Right lobe of liver (tissue), 6 donors: ENCODE measurements around the gene POU1F1. TPM values are rescaled to one million over a fixed set of nuclear protein-coding genes. Genes with fewer than 3 reads are reported as not detected.

Experiments
- ATAC-seq, 4 donors: fragments of 200-7000 bp; cut with Tn5 transposase; one replicate each; pipeline ENCODE4 v1.9.1; 2020; ENCODE audit warnings: mild to moderate bottlenecking in 4 of 4, moderate library complexity in 4 of 4
- DNase-seq, 3 donors: peaks; one replicate each; pipeline ENCODE4 v3.0.0-alpha.2; 2020
- H3K27ac ChIP-seq, 3 donors: fragments of 200-600 bp; one replicate each; pipeline ENCODE4 v1.8.0; 2022
- H3K27me3 ChIP-seq, 2 donors: fragments of 200-600 bp; one replicate each; pipeline ENCODE4 v1.8.0; 2022
- H3K36me3 ChIP-seq, 4 donors: fragments of 200-600 bp; sonication (generic) in 1 of 4; one replicate each; pipeline versions ENCODE4 v1.5.1 to v1.8.0; 2017 to 2022; ENCODE audit warnings: control low read depth in 1 of 4
- H3K4me1 ChIP-seq, 4 donors: fragments of 200-600 bp; sonication (generic) in 1 of 4; one replicate each; pipeline versions ENCODE4 v1.5.1 to v1.8.0; 2017 to 2022; ENCODE audit warnings: control low read depth in 1 of 4
- H3K4me3 ChIP-seq, 3 donors: fragments of 200-600 bp; one replicate each; pipeline ENCODE4 v1.8.0; 2022
- H3K9me3 ChIP-seq, 4 donors: fragments of 200-600 bp; sonication (generic) in 1 of 4; one replicate each; pipeline versions ENCODE4 v1.5.1 to v1.8.0; 2017 to 2022; ENCODE audit warnings: control low read depth in 1 of 4
- CTCF ChIP-seq, 4 donors: fragments of 200-600 bp in 3 of 4; fragments of 450-650 bp in 1 of 4; IDR thresholded peaks; one replicate each; pipeline versions ENCODE4 v1.5.1 to v1.8.0; 2016 to 2022; ENCODE audit warnings: antibody characterized with exemption in 4 of 4, mild to moderate bottlenecking in 2 of 4
- POLR2A ChIP-seq: fragments of 450-650 bp; IDR thresholded peaks from one replicate; pipeline ENCODE4 v1.6.1; 2017; ENCODE audit warnings: antibody characterized with exemption, mild to moderate bottlenecking
- WGBS: methylation state at CpG from one replicate; pipeline ENCODE4 v1.1.6; 2018; ENCODE audit warnings: low coverage, low lambda C conversion rate; ENCODE audit not compliant: insufficient coverage; ENCODE audit errors: missing lambda C conversion rate; 5-methylcytosine and 5-hydroxymethylcytosine counted together
- intact Hi-C, 2 donors: fragments of 100-400 bp; cut with DNase I; formaldehyde crosslinking; loops; one replicate each; pipeline versions ENCODE4 v1.11.2 to v1.14.1; 2022
- microRNA-seq, 2 donors: library from miRNA; unstranded; fragments of <30 nt; microRNA quantifications; one replicate each; pipeline ENCODE4, GENCODE V29; 2019 to 2020
- small RNA-seq, 2 experiments: library from RNA; depleted of rRNA; stranded (forward); fragments of <200 nt; gene quantifications; one replicate each; pipeline ENCODE3, GENCODE V24; 2016
- total RNA-seq, 6 experiments: library from RNA; depleted of rRNA in 2 of 6; stranded (reverse); fragments of >200 nt in 2 of 6; fragmentation: NEBNext Ultra II Directional in 3 of 6; extraction: Animal tissue kit (Norgen Biotek cat#: 25700) in 3 of 6; gene quantifications; one replicate each; pipeline versions ENCODE4 v1.1.0 to v1.2.4, GENCODE V29; 2016 to 2023
- donor health status: DM: no; HTN: yes; CAD: no.
- donor health status: DM: no; HTN: no; CAD: no.
- donor health status: DM: no; HTN: no; CAD: no.
- donor health status: DM: no; HTN: yes; CAD: no.
- donor health status: DM: no; HTN: yes; CAD: no.

POU1F1 gene
- total RNA-seq, 6 experiments from 2014 or later = not detected

- WGBS = under 1% methylated on average over 38 of the region's 59 CpGs
- TF ChIP-seq POLR2A (peak; percentile 87), CTCF (IDR thresholded peaks at IDR 0.05) (no peak)
- H3K27me3 ChIP-seq = no peaks in the 10 kb centered on the region
Observed at GRCh38 chr3:87227104-87227834, 49.1 kb downstream of the POU1F1 start, which contains the start of gene CHMP2B. CHMP2B (plus strand) TSS chr3:87227309; CDS start chr3:87227523, 214 bp downstream.

GRCh38 chr3:87225659-87226058, 50.7 kb downstream of the POU1F1 start:
- intact Hi-C loops = no loop called here
- DNase-seq (no peak), ATAC-seq (no peak)
- no peaks in the 10 kb centered on the region for H3K27me3 ChIP-seq
- no peak overlapping the region for H3K27ac ChIP-seq
- H3K9me3 ChIP-seq = no peaks in the 10 kb centered on the region
- no peaks in the 10 kb centered on the region for H3K36me3 ChIP-seq
- peaks cover 0 to 14% (median 4%) of the 10 kb centered on the region in 4 donors for H3K4me1 ChIP-seq
- 56% methylated on average over 5 of the region's 5 CpGs for WGBS
- no peak overlapping the region for H3K4me3 ChIP-seq
- no peak for TF ChIP-seq POLR2A
- TF ChIP-seq CTCF (IDR thresholded peaks at IDR 0.05) = no peak

More at GRCh38 chr3:87227104-87227834, 49.1 kb downstream of the POU1F1 start, which contains the start of gene CHMP2B:
- ATAC-seq = peak; percentile 95 to 97 (median 96)
- H3K4me3 ChIP-seq = peak within 1 kb of the TSS; percentile 77 to 98 (median 90)
- no peaks in the 10 kb centered on the region for H3K36me3 ChIP-seq
- H3K9me3 ChIP-seq = no peaks in the 10 kb centered on the region
- intact Hi-C loops = no loop called here
- peak within 1 kb of the TSS; percentile 91 to 94 (median 92) for H3K27ac ChIP-seq
- peak; percentile 94 to 96 (median 96) for DNase-seq
- H3K4me1 ChIP-seq = peaks cover 0 to 14% (median 4%) of the 10 kb centered on the region in 4 donors

GRCh38 chr3:87219611-87220010, 56.8 kb downstream of the POU1F1 start:
- Histone ChIP-seq H3K36me3 (no peaks in the 10 kb centered on the region), H3K4me1 (no peaks in the 10 kb centered on the region), H3K27ac (no peak overlapping the region), H3K4me3 (no peak overlapping the region), H3K9me3 (no peaks in the 10 kb centered on the region), H3K27me3 (no peaks in the 10 kb centered on the region)
- intact Hi-C loops = no loop called here
- 79% methylated on average over 2 of the region's 2 CpGs for WGBS
- no peak for TF ChIP-seq CTCF (IDR thresholded peaks at IDR 0.05)
- TF ChIP-seq POLR2A = no peak
- ATAC-seq = no peak
- no peak for DNase-seq

- no peak for DNase-seq
- no peaks in the 10 kb centered on the region for H3K9me3 ChIP-seq
- H3K4me1 ChIP-seq = no peaks in the 10 kb centered on the region
- WGBS = 89% methylated on average over 1 of the region's 1 CpG
- TF ChIP-seq CTCF (IDR thresholded peaks at IDR 0.05) (no peak), POLR2A (no peak)
- H3K36me3 ChIP-seq = no peaks in the 10 kb centered on the region
- no peak overlapping the region for H3K4me3 ChIP-seq
- intact Hi-C loops = no loop called here
- no peak for ATAC-seq
- no peak overlapping the region for H3K27ac ChIP-seq
- no peaks in the 10 kb centered on the region for H3K27me3 ChIP-seq
Observed at GRCh38 chr3:87218560-87218959, 57.8 kb downstream of the POU1F1 start.

Small RNA genes lying within 50 kb of the gene (microRNA-seq; reads per million reads assigned to microRNA genes)
- 0 reads per million in 2 donors for gene MIR4795

Small RNA genes lying within 50 kb of the gene (small RNA-seq; reads per million reads assigned to genes)
- 0 reads per million in 2 experiments for gene MIR4795

Other genes with a start within 250 kb of the POU1F1 start
- gene CHMP2B, start 49.3 kb downstream of the POU1F1 start, total RNA-seq = 10 to 100 TPM; 16.9 to 34.8 (median 21.3) TPM